ENCODE data around the gene KIF23.

Gene KIF23

DNA sequence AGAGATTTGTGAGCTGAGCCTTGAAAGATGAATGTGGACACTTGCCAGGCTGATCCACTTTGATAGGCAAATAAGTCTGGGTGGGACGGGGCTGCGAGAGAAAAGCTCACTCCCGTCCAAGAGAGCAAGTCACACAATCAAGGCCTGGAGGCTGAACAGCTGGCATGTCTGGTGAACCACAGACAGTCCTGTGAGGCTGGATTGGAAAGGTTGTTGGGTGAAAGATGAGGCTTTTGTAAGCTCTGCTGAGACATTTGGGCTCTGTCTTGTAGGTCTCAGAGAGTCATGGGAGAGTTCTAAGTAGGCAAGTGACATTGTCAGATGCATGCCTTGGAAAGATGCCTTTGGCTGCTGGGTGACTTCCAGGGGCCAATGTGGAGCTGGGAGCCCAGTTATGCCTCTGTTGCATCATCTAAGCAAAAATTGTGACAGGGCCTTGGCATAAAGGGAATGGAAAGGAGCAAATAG lies 76.9 kb downstream of the KIF23 start:
- no peak for DNase-seq (ENCODE audit: low read depth in 2 of 2)

DNA sequence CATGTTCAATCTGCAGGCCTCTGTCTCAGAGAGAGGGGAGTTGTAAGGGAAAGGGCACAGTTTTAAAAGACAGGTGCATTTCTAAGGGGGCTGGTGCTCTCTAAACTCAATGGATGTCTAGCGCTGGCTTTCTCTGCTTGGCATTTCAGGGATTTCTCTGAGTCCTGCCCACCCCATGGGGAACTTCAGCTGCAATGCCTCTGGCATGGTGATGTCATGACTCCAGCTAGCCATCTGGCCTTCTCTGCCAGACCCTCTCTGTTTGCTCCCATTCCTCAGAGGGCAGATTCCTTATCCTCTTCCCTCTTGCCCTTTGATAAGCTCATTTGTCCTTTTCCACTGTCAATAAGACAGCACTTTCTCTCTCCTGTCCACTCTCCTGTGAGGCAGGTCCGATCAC lies 79.3 kb downstream of the KIF23 start:
- DNase-seq (ENCODE audit: low read depth in 2 of 2) = no peak

DNA sequence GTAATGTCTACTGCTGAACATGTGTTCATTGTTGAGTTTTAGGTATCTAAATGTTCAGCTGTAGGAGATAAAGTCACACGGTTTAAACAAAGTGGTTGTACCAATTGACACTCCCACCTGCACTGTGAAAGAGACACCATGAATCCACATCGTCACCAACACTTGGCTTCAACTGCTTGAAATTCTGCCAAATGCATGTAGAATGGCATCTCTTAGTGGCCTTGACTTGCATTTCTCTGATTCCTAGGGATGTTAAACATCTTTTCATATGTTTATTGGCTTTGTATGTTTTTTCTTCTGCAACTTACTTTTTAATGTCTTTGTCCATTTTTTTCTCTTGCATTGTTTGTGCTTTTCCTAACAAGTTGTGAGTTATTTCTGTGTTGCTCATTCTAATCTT lies 81.9 kb downstream of the KIF23 start:
- DNase-seq (ENCODE audit: low read depth in 2 of 2) = no peak

DNA sequence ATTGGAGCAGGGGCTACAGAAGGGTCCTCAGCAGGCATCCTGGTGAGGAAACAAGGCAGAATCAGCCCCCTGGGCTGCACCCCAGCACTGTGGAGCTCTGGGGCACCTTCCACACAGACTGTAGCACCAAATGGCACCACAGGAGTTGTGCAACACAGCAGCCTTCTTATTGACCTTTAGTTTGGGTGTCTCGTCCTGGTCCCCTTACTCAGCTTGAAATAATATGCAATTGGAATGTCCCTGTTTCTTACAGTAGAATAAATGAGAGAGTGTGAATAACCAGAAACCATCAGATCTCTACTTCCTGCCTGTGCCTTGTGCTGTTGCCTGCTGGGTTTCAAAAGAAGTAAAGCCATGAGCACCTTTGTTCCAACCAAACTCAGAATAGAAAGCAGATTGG lies 82.9 kb downstream of the KIF23 start:
- DNase-seq (ENCODE audit: low read depth in 2 of 2) = no peak

DNA sequence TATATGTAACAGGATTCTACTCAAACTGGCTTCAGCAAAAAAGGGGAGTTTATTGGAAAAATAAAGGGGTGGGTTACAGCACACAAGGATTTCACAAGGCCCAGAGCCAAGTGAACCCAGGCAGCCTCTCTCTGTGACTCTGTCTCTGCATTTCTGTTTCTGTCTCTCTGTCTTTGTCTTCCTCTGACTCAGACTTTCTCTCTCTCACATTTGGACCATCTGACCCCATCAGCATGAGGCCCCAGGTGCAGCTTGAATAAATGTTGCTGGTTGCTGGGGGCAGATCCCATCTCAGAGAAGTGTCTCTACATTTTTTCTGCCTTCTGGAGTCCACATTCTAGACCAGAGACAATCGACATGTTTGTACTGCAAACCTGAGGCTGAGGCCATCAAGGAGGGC lies 83.5 kb downstream of the KIF23 start:
- no peak for DNase-seq (ENCODE audit: low read depth in 2 of 2)
